Posterior vena cava (tissue), 2 donors: ENCODE results near the gene UBAC2. TPM values are rescaled to one million over a fixed set of nuclear protein-coding genes. Genes with fewer than 3 reads are reported as not detected.
A peak's percentile ranks its signal among the peaks of the same experiment; 100 is the strongest.

ENCODE experiments used
- DNase-seq: peaks from one replicate; pipeline ENCODE4 v3.0.0-alpha.2; 2020; ENCODE audit warnings: low spot score
- intact Hi-C, 2 donors: fragments of 100-400 bp; cut with DNase I; formaldehyde crosslinking; loops; one replicate each; pipeline versions ENCODE4 v1.14.1 to v1.14.2; 2022 to 2023
- total RNA-seq, 2 donors: library from RNA; stranded (reverse); fragmentation: NEBNext Ultra II Directional; extraction: Animal tissue kit (Norgen Biotek cat#: 25700); gene quantifications; one replicate each; pipeline ENCODE4 v1.2.1, GENCODE V29; 2021
- donor health status: DM: yes; HTN: yes; CAD: no.
- donor health status: DM: yes; HTN: yes; CAD: no.

The UBAC2 gene
- total RNA-seq, 2 donors from 2014 or later: 38.2 to 41.4 TPM

DNA sequence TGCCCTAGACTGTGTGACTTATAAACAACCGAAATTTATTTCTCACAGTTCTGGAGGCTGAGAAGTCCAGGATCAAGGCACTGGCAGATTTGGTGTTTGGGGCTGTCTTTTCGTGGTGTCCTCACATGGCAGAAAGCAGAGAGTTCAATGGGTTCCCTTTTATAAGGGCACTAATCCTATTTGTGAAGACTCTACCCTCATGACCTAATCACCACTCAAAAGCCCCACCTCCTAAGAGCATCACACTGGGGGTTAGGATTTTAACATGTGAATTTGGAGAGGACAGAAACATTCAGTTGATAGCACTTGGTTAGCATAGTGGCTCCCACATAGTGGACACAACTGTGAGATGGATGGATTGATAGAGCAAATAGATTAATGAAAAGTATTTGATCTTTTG, 79.0 kb downstream of the UBAC2 start:
- intact Hi-C loops: loop anchor here (5.0 kb wide), 2 partner anchors 153 to 158 kb away; no protein-coding TSS in a partner anchor
- DNase-seq: no peak

GRCh38 chr13:99280166-99280565, 79.5 kb downstream of the UBAC2 start:
- DNase-seq: no peak
- intact Hi-C loops: no loop called here

DNA sequence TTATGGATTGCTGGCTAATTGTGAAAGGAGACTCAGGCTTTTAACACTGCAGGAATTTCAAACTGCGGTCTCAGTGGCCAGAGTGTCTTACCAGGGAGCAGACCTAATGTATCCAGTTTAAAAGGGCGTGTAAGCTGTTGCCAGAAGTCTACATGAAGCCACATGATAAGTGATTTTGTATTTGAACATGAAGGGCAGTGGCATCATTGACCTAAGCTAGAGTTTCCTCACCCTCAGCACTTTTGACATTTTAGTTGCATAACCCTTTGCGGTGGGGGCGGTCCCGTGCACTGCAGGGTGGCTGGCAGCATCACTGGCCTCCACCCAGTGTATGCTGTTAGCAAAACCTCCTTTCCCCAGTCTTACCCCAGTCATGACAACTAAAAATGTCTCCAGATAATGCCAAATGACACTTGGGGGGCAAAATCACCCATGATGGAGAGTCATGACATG, 81.2 kb downstream of the UBAC2 start:
- DNase-seq: peak; percentile 90
- intact Hi-C loops: no loop called here

DNA sequence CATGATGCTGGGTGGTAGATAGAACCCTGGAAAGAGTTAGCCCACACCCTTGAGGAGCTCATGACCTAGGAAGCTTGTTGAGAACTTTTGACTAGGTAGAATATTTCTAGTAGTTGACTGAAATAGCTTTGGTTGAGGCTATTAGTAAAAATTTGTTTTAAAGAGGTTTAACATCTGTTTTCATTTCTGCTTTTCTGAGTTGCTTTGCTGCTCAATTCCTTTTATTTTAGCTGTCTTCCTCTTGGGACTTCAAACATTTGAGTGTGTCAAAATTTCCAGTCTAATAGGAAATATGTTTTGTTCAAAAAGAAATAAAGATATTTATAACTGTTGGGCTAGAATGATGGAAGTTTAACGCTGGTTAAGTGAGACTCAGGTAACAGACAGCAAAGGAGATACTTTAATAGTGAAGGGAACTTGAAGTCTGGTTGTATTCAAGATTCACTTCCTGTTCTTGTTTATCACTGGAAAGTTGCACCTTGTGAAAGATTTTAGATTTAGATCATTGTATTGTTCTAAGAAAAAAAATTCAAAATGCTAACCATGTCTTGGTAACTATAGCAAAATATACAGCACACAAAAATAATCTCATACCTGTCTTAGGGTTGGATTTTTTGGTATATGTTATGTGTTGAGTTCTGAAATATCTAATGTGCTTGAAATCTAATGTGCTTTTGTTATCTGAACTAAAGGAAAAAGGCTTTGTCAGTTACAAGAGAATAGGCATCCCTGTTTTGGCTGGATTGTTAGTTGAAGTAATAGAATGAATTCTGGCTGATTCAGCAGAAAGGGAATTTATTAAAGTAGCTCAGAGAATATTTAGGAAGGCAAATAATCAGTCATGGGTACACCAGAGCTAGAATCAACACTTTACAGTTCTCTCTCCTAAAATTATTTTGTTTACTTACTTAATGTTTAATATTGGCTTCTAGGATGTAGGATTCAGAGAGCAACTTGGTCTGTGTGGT, 81.9 kb downstream of the UBAC2 start:
- intact Hi-C loops: no loop called here
- DNase-seq: no peak

- intact Hi-C loops: no loop called here
- no peak for DNase-seq
These were observed 85.0 kb downstream of the UBAC2 start for GRCh38 chr13:99285432-99286182.

DNA sequence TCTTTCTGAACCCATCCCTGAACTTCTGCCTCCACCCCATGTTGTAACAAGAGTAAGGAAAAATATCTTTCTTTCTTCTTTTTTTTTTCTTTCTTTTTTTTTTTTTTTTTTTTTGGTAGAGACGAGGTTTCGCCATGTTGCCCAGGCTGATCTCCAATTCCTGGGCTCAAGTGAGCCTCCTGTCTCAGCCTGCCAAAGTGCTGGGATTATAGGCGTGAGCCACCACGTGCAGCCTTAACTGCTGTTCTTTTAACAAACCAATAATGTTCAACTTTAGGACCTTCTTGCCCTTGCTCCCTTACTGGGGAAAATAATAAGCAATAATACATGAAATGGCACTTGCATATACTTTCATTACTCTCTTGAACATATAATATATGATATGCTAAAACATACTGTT, 86.9 kb downstream of the UBAC2 start:
- intact Hi-C loops: no loop called here
- no peak for DNase-seq

DNA sequence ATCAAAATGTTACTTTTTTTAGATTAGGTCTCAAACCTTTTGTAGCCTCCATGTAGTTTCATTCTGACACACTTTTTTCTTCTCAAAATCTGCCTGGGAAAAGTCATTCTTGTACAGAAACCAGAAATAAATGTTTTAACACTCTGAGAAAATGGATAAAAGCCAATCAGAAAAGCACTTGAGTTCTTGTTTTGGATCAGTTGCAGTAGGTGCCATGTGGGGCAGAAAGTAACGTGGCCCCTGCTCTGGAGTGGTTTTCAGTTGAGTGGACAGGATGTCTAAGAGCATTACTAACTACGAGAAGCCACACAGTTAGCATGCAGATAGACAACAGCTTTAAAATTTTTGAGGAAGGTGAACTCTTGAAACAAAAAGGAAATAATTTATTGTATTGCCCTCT, 87.4 kb downstream of the UBAC2 start:
- no peak for DNase-seq
- intact Hi-C loops: no loop called here

GRCh38 chr13:99289271-99289670, 88.6 kb downstream of the UBAC2 start:
- DNase-seq: no peak
- intact Hi-C loops: no loop called here

DNA sequence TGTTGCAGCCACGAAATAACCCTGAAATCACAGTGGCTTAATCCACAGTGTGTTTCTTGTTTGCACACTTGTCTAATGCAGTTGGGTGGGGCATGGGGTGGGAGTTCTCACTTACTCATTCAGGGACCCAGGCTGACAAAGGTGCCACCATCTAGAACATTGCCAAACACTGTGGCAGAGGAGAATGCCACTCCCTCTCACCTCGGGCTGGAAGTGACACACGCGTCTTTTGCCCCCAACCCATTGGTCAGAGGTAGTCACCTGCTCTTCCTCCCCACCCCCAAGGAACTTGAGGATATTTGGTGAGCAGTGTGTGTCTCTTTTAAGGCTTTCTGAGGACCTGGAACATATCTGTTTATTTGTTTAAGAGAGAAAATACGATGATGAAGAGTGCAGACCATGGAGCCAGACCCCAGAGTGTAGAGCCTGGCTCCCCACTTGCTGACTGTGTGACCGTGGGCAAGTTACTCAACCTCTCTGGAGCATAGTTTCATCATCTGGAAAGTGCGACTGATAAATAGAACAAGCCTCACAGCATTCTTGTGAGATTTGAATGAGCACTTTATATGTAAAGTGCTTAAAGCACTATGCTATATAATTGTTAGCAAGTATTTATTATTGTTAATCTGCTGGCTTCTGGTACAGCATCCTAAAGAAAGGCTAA, 89.2 kb downstream of the UBAC2 start:
- intact Hi-C loops: no loop called here
- DNase-seq: no peak

- no peak for DNase-seq
These were observed 90.2 kb downstream of the UBAC2 start for GRCh38 chr13:99290894-99291293.

DNA sequence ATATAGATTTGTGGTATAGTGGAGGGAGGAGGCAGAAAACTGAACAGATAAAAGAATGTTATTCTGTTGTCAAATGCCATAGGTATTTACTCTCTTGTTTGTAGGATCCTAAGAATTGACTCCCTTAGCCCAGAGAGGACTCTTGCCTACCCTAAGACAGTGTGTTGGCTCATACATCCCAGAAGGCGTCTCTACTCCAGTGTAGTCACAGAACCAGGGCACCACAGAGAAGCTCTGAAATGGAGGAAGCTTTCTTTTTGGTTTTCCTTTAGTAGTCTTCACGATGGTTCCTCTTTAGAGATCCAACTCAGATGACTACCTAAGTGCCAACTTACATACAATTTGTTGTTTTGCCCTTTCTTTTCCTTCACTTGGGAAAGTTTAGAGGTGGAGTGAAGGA, 92.5 kb downstream of the UBAC2 start:
- no peak for DNase-seq
- intact Hi-C loops: no loop called here

More at GRCh38 chr13:99290894-99291293, 90.2 kb downstream of the UBAC2 start:
- intact Hi-C loops: no loop called here

- intact Hi-C loops: no loop called here
These were observed 93.5 kb downstream of the UBAC2 start for GRCh38 chr13:99294198-99294597.

DNA sequence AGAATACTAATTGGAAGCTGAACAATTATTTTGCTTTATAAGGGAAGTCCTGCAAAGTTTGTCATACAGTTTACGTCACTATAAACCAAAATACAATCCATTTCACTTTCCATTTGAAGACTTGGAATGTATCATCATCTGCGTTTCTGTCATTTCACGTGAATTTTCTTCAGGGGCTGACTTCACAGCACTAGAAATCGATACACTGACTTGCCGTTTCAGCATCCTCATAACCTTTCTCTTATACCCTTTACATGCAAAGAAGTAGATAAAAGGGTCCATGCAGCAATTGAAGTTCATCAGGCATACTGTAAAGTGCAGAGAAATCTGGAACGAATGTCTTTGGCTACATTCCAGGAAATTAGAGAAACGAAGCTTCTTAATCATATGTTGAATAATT, 94.3 kb downstream of the UBAC2 start:
- intact Hi-C loops: no loop called here
- DNase-seq: no peak

More at GRCh38 chr13:99294198-99294597, 93.5 kb downstream of the UBAC2 start:
- DNase-seq: no peak

- no peak for DNase-seq
- intact Hi-C loops: no loop called here
These were observed 95.0 kb downstream of the UBAC2 start for GRCh38 chr13:99295488-99296252.

GRCh38 chr13:99296398-99296797, 95.7 kb downstream of the UBAC2 start:
- intact Hi-C loops: no loop called here

DNA sequence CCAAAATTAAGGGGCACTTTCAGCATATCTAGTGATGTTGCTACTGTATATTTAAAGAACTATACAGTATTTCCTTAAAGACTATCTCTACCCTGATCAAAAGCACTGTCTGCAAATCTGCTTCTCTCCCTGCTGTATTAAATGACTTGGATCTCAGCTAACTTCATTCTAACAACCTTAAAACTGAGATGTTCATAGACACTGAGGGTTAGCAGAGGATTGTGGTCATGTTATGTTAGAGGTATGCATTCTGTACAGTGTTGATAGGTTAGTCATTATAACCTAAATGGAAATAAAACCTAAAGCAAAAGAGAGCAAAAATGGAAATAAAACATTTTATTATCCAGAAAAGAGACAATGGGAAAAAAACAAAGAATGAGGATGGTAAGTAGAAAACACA, 96.7 kb downstream of the UBAC2 start:
- intact Hi-C loops: no loop called here
- no peak for DNase-seq

More at GRCh38 chr13:99296398-99296797, 95.7 kb downstream of the UBAC2 start:
- DNase-seq: no peak

DNA sequence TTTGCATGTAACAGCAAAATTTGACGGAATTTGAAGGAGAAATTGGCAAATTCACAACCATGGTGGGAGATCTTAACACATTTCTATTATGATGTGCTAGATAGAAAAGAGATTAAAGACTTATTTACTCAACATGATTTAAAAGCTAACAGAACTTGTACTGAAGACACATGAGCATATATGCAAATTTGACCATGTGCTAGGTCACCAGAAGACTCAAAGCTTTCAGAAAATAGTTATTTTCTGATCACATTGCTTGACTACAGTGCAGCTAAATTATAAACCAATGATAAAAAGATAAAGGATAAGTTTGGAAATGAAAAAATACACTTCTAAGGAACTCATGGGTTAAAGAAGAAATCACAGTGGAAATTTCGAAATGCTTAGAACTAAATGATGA, 97.4 kb downstream of the UBAC2 start:
- DNase-seq: no peak
- intact Hi-C loops: no loop called here

GRCh38 chr13:99299256-99299919, 98.7 kb downstream of the UBAC2 start:
- DNase-seq: no peak
- intact Hi-C loops: no loop called here
